GM19372 (cell line): ENCODE results near the gene RASIP1.
A peak's percentile ranks its signal among the peaks of the same experiment; 100 is the strongest.
"Not testable (repeated sequence)": the region's sequence is repeated elsewhere in the genome, so short reads cannot be mapped to it uniquely, and the experiment has no call there.

ENCODE experiments used
- ATAC-seq: cut with Tn5 transposase; IDR thresholded peaks from one replicate; pipeline ENCODE4 v1.9.1; 2021; ENCODE audit warnings: mild to moderate bottlenecking, low read depth, moderate library complexity; ENCODE audit not compliant: unreplicated experiment

RASIP1 gene

DNA sequence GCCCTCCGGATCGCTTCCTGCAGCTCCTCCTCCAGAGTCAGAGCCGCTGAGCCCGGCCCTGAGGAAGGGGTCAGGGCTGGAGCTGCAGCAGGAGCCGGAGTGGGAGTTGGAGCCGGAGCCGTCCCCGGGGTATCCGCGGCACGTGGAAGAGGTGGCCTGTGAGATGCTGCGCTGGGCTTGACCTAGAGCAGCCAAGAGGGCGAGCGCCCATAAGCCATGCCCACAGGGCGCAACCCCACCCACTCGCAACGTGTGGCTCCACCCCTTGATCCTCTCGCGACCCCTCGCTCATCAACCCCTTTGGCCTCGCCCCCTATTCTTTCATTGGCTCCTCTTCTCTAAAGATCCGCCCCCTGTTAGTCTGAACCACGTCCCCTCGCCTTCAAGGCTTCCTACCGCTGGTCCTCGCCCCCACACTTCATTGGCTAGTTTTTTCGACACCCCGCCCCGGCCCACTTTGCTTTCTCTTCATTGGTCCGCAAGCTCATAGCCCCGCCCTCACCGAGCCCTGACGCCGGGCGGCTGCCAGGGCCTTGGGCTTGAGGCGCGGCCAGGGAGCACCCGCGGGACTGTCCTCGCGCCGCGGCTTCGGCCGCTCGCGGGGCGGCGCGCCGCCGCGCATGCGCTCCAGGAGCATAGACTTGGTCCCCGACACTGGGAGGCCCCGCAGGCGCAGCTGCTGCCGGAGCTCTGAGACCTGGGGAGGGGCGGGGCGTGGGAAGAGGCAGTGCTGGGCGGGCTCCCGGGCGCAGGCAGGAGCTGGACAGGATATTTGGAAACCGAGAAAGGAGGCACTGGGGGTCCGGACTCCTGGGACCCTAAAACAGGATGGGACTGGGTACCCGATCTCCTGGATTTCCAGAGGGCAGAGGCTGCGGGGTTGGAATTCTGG, 26.3 kb downstream of the RASIP1 start:
- ATAC-seq: peak; percentile 87

DNA sequence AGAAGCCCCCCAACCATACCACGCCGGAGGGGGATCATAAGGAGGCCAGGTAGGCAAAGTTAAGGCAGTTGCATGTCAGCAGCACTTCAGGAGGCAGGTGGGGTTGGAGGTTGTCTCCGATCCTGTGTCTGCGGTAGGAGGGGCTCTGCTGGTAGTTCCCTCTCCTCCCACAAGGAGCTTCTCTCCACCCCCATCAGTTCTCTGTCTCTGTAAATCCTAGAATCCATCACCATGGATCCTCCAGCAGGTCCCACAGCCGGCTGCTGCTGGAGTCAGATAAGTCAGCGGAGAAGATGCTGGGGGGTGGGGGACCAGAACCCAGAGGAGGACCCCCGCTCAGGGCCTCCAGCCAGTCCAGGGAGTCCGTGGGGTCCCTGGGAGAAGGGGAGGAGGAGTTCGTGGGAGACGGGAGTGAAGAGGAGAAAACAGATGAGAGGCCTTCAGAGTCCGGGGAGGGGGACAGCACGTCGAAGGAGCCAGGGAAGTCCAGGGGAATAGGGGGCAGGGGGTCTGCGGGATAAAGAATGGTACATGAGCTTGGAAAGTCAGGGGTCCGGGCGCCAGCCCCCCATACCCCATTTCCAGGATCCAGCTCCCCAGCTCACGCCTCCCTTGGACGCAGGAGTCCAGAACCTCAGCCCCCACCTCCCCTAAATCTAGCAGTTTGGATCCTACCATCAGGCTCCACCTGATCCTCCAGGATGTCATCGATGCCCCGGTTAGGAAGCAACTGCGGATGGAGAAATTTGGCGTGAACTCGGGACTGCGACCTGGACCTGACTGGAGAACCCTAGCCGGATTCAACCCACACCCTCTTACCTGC, 27.2 kb downstream of the RASIP1 start:
- no peak for ATAC-seq

DNA sequence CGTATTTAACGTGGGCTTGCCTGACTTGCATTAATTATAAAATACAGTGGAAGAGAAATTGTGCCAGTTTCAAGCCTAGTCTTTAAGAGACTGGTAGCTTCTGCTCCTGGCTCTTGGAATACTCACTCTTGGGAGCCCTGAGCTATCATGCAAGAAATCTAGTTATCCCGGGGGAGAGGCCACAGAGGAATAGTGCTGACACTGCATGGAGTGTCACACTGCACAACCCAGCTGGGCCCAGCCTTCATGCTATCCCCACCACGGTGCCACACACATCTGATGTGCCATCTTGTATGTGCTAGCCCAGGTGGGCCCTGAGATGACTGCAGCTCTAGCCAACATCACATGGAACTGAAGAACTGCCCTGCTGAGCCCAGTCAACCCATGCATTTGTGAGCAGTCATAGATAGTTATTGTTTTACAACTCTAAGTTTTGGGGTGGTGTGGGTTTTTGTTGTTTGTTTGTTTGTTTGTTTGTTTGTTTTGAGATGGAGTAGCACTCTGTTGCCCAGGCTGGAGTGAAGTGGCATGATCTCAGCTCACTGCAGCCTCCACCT, 29.2 kb downstream of the RASIP1 start:
- ATAC-seq: no peak

DNA sequence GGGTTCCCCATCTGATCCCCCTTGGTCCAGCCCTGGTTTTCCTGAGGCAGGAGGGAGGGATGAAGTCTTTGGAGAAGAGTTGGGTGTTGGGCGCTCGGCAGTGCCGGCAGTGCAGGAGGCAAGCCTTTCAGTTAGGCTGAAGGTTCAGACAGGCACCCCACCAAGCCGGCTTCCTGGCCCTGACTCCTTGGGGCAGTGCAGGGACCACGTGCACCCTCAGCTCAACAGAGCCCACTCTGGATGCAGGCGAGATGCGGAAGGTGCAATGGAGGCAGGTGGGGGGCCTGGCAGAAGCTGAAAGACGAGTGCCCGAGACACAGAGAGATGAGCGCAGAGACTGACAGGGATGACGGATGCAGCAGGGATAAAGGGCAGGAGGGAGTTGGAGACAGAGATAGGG, 31.9 kb downstream of the RASIP1 start:
- ATAC-seq: no peak

DNA sequence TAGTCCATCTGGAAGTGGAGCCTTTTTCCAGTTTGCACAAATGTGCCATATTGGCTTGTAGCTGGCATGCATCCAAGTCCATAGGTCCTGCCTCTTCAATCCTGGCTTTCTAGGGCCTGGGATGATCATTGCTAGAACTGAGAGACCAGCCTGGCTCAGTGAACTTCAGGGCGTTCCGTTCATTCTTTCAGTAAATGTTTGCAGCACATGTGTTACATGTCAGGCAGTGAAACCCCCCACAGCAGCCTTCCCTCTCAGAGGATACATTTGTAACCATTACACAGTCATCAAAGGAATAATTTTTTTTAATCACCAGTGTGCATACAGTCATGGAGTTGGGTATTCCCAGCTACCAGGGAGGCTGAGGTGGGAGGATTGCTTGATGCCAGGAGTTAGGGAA, 35.0 kb downstream of the RASIP1 start:
- no peak for ATAC-seq

DNA sequence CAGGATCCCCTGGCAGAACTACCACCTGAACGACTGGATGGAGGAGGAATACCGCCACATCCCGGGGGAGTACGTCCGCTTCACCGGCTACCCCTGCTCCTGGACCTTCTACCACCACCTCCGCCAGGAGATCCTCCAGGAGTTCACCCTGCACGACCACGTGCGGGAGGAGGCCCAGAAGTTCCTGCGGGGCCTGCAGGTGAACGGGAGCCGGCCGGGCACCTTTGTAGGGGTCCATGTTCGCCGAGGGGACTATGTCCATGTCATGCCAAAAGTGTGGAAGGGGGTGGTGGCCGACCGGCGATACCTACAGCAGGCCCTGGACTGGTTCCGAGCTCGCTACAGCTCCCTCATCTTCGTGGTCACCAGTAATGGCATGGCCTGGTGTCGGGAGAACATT, 37.1 kb downstream of the RASIP1 start:
- ATAC-seq: no peak

DNA sequence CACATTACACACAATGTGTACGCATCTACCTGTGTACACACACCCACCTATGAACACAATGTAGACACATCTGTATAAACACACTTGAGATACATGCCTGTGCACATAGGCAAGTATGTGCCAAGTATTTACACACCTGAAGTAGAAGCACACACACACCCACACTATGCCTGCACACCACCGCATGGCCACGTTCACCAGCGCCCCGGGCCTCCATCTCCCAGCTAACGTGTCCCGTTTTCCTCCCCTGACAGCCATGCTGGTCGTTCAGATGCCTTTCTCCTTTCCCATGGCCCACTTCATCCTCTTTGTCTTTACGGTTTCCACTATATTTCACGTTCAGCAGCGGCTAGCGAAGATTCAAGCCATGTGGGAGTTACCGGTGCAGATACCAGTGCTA, 37.7 kb downstream of the RASIP1 start:
- ATAC-seq: no peak

DNA sequence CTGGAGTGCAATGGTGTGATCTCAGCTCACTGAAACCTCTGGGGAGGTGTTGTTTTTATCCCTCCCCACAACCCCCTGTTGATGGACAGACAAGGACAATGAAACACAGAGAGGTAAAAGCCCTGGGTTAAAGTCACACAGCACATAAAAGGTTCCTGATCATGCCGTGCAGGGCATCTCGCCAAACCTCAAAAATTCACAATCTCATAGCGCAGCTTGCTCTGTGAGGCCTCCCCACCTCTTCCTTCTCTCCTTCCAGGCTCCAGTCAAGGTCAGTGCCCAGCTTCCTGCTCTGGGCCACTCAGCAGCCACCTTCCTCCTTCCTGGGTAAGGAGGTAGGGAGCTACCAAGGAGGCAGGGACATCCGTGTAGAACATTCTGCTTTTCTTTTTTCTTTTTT, 42.4 kb downstream of the RASIP1 start:
- ATAC-seq: no peak

DNA sequence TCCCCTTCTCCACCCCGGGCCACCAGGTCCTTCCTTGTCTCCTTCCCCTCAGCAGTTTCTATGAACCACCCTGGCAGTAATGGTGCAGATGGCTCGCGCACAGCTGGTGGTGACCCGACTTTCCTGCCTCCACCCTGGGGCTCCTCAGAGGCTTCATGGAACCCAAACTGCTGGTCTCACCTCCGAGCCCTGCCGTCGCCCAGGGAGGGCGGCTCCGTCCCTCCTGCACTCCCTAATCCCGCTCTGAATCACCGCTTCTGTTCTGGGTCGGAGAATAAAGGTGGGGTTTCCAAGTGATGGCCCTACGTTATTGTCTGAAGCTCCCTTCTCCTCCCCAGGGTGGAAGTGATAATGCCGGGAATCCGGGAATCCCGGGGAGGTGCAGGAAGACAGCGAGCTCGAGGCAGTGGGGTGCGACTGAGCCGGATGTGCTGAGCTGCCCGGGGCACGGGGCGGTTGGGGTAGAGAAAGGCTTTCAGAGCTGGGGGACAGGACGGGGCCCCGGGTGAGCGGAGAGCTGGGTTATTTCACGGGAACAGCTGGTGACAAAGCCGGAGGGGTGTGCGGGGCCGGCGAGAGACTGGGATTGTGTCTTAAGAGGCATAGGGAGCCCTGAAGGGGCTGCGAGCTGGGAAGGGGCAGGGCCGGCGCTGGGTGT, 43.9 kb downstream of the RASIP1 start:
- no peak for ATAC-seq

DNA sequence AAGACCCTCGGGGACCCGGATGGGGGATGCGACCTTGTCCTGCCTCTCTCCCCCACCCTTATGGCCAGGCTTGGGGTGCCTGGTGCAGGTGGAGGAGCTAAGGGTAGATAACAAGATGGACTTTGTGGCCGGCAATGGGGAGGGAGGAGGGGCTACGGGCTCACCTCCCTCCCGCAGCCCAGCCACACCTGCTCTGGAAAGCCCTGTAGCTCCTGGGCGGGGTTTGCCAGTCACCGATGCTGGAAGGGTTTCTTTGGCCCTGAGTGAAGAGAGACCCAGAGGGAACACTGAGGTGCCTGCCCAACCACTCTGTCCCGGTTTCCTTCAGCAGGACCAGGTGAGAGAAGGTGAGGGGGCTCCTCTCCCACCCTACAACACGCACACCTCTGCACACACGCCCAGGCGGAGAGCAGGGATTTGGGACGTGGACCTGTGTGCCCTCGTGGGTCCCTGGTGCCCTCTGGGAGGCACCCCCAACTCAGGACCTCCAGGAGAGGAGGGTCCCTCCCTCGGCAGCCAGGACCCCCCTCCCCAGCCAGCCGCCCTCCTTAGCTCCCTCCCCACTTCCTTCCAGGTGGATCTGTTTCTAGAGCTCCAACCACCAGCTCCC, 44.6 kb downstream of the RASIP1 start, which contains the start of gene FUT2:
FUT2 (plus strand) TSS at position 229 of the 610 bp plus-strand sequence. CDS start 6,986 bp downstream, outside the sequence.
- no peak for ATAC-seq

DNA sequence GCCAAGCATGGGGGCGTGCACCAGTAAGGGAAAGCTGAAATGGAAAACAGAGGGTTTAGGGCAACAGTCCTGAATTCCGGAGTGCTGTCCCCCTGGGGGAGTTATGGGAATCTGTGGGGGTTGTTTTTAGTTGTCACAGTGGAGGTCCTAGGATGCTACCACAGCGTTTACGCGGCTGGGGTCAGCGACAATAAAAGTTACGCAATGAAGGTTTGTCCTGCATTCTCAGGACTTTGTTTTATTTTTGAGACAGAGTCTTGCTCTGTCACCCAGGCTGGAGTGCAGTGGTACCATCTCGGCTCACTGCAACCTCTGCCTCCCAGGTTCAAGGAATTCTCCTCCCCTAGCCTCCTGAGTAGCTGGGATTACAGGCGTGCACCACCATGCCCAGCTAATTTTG, 46.8 kb downstream of the RASIP1 start:
- not testable (repeated sequence) for ATAC-seq

DNA sequence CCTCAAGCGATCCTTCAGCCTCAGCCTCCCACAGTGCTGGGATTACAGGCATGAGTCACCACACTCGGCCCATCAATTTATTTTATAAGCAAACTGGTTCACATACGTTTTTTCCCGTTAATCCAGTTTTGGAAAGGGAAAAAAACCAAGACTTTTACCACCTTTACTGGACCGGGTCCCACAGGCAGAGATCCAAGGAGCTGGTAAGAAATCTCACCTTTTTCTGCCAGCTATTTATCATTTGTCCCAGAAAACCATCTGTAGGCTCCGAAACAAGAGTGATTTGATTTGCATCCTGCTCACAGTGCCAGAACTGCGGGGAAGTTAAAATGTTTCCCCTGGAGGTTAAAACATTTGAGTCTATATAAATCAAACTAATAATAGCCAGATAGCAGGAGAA, 51.0 kb downstream of the RASIP1 start:
- ATAC-seq: no peak

DNA sequence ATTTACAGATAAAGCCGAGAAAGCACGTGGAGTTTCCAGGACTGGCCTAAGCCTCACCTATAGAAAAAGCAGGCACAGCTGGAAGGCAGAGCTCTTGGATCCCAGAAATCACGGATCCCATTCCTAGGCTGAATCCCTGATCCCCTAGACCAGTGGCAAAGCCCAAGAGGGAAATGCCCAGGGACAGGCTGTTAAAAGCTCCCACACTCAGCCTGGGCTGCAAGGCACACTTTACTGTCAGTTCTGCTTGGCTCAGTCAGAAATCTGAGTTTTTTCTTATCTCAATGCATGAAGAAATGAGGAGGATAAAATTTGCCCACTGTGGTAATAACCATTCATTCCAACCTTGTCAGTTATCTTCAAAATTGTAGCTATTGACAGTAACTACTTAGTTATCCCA, 52.6 kb downstream of the RASIP1 start:
- no peak for ATAC-seq

DNA sequence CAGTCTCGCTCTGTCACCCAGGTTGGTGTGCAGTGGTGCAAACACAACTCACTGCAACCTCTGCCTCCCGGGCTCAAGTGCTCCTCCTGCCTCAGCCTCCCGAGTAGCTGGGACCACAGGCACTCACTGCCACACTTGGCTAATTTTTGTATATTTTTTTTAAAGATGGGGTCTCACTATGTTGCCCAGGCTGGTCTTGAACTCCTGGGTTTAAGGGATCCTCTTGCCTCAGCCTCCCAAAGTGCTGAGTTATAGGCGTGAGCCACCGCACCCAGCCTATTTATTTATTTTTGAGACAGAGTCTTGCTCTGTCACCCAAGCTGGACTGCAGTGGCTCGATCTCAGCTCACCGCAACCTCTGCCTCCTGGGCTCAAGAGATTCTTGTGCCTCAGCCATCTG, 53.8 kb downstream of the RASIP1 start:
- not testable (repeated sequence) for ATAC-seq

DNA sequence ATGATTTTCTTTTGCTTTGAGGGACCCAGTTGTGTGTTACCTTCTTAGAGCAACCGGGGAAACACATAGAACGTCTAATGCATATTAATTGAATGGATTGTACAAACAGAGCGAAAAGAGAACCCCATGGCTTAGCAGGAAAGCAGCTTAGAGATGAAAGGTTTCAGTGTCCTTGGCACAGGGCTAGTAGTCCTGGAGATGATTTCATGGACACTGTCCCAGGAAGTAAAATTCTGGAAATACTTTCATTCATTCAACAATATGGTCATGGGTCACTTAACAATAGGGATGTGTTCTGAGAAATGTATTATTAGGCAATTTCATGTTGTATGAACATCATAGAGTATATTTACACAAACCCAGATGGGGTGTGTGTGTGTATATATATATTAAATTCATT, 54.3 kb downstream of the RASIP1 start:
- ATAC-seq: no peak

DNA sequence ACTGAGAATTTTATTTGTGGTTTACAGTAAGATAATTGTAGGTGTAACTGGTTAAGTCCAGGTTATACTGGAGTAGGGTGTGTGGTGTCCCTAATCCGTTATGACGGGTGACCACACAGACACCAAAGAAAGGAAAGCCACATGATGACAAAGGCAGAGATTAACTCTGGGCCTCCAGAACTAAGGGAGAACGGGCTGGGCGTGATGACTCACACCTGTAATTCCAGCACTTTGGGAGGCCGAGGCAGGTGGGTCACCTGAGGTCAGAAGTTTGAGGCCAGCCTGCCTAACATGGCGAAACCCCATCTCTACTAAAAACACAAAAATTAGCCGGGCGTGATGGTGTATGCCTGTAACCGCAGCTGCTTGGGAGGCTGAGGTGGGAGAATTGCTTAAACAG, 54.8 kb downstream of the RASIP1 start:
- ATAC-seq: no peak

DNA sequence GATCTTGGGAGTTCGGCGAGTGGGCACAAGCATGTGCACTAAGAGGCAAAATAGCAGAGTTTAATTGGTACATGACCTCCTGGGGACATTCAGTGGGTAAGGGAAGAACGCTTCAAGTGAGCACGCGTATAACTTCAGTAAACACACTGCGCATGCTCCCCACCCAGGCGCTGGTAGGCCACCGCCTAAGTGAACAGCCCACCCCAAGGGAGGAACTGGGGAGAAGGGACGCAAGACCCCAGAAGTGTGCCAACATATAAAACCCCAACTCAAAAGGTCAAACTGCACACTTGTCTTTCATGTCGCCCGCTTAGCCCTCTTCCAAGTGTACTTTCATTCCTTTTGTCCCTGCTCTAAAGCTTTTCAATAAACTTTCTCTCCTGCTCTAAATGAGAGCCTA, 57.1 kb downstream of the RASIP1 start:
- ATAC-seq: no peak

DNA sequence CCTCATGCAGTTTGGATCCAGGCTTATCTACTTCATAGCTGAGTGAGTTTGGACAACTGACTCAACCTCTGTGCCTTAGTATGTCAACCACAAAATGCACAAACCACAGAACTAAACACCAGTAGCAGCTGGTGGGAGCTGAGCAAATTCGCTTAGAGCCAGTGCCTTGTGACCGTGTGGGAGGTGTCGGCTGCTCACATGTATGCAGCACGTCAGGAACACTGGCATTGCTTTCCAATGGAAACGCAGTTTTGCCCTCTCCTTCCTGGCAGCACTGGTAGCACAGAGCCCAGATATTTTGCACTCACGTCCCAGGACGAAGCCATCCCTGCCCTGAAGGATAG, 59.3 kb downstream of the RASIP1 start:
- no peak for ATAC-seq

DNA sequence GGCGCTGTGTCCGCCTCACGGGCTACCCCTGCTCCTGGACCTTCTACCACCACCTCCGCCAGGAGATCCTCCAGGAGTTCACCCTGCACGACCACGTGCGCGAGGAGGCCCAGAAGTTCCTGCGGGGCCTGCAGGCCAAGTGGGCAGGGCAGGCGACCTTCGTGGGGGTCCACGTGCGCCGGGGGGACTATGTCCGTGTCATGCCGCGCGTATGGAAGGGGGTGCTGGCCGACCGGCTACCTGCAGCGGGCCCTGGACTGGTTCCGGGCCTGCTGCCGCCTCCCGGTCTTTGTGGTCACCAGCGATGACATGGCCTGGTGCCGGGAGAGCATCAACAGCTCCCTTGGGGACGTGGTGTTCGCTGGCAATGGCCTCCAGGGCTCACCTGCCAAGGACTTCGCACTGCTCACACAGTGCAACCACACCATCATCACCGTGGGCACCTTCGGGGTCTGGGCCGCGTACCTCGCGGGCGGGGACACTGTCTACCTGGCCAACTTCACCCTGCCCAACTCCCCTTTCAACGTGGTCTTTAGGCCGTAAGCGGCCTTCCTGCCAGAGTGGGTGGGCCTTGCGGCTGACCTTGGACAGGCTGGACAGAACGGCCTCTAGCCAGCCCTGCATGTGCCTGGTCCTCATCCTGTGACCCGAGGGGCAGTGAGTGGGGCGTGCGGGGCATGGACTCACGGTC, 59.8 kb downstream of the RASIP1 start:
- no peak for ATAC-seq

DNA sequence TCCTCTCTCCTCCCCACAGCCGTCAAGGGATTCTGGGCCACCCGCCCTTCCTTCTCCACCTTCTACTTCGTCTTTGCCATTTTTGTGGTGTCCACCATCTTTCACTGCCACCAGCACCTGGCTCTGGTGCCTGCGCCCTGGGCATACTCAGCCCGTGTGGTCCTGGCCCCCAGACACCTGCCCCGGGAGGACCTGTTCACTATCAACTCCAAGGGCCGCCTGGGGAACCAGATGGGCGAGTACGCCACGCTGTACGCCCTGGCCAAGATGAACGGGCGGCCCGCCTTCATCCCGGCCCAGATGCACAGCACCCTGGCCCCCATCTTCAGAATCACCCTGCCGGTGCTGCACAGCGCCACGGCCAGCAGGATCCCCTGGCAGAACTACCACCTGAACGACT, 60.4 kb downstream of the RASIP1 start:
- ATAC-seq: not testable (repeated sequence)
